H1 (cell line): ENCODE data around the gene HMOX2. TPM values are rescaled to one million over a fixed set of nuclear protein-coding genes. Genes with fewer than 3 reads are reported as not detected.

Experiments used
- CTCF ChIA-PET: fragments of 300-600 bp; sonication (Branson Sonifier 250); formaldehyde crosslinking; loops from one replicate; lab custom pipeline; 2021; ENCODE audit not compliant: partially characterized antibody; lab: Charles Lee
- POLR2A ChIA-PET: fragments of 300-600 bp; sonication (Branson Sonifier 250); formaldehyde crosslinking; loops from one replicate; lab custom pipeline; 2021; ENCODE audit warnings: inconsistent platforms; ENCODE audit not compliant: partially characterized antibody; lab: Charles Lee
- DNase-seq, 2 experiments: peaks; one replicate each; pipeline versions ENCODE4 v3.0.0 to v3.0.0-alpha.2; 2010 to 2022; ENCODE audit warnings: low spot score in 2 of 2, low read depth in 1 of 2, mixed read lengths in 1 of 2
- FAIRE-seq: peaks from 2 replicates; lab custom pipeline; 2011; peaks lifted over from hg19 to GRCh38; lab: Jason Lieb, UNC
- H2AFZ ChIP-seq: 2 replicates; pipeline ENCODE4 v1.8.1; 2012; ENCODE audit warnings: low read length, inconsistent platforms
- H2AK5ac ChIP-seq: 2 replicates; pipeline ENCODE4 v1.6.1; 2013; ENCODE audit warnings: low read depth, low read length
- H2BK120ac ChIP-seq: replicated peaks from 2 replicates; pipeline ENCODE3; 2013; ENCODE audit warnings: low read depth, low read length, inconsistent platforms
- H2BK12ac ChIP-seq: 2 replicates; pipeline ENCODE4 v1.6.1; 2013; ENCODE audit warnings: low read depth, low read length
- H2BK15ac ChIP-seq: 2 replicates; pipeline ENCODE4 v1.6.1; 2013; ENCODE audit warnings: low read length
- H2BK20ac ChIP-seq: 2 replicates; pipeline ENCODE4 v1.6.1; 2013; ENCODE audit warnings: low read length
- H2BK5ac ChIP-seq: 2 replicates; pipeline ENCODE4 v1.6.1; 2013; ENCODE audit warnings: low read depth, low read length
- H3K14ac ChIP-seq: 2 replicates; pipeline ENCODE4 v1.6.1; 2013; ENCODE audit warnings: inconsistent platforms; ENCODE audit not compliant: insufficient read length
- H3K18ac ChIP-seq: 2 replicates; pipeline ENCODE4 v1.6.1; 2013; ENCODE audit warnings: low read length; ENCODE audit errors: extremely low read depth
- H3K23ac ChIP-seq: 2 replicates; pipeline ENCODE4 v1.6.1; 2013; ENCODE audit warnings: inconsistent platforms; ENCODE audit not compliant: insufficient read length
- H3K23me2 ChIP-seq: 2 replicates; pipeline ENCODE4 v1.6.1; 2013; ENCODE audit warnings: low read depth, low read length
- H3K27ac ChIP-seq: 2 replicates; pipeline ENCODE4 v1.6.1; 2011; ENCODE audit warnings: low read depth, low read length, inconsistent platforms
- H3K27me3 ChIP-seq, 4 experiments: replicated peaks in 1 of 4; 1 replicate in 1 of 4; 2 replicates in 3 of 4; pipeline versions ENCODE4 v1.6.1 to v1.8.1; 2011 to 2013; ENCODE audit warnings: low read length in 3 of 4, mild to moderate bottlenecking in 3 of 4, inconsistent platforms in 2 of 4, mixed read lengths in 2 of 4, moderate library complexity in 1 of 4; ENCODE audit not compliant: control insufficient read depth in 3 of 4, insufficient read depth in 3 of 4; ENCODE audit errors: extremely low read depth in 1 of 4
- H3K36me3 ChIP-seq, 4 experiments: 2 replicates each; pipeline versions ENCODE4 v1.6.1 to v1.8.1; 2011 to 2013; ENCODE audit warnings: mild to moderate bottlenecking in 4 of 4, low read length in 3 of 4, moderate library complexity in 2 of 4, control low read depth in 1 of 4, inconsistent platforms in 1 of 4; ENCODE audit not compliant: insufficient read depth in 4 of 4, control insufficient read depth in 2 of 4
- H3K4ac ChIP-seq: replicated peaks from 2 replicates; pipeline ENCODE3; 2013; ENCODE audit warnings: low read length, low read depth, mixed read lengths, inconsistent platforms; ENCODE audit not compliant: insufficient read length
- H3K4me1 ChIP-seq, 4 experiments: replicated peaks in 1 of 4; 1 replicate in 1 of 4; 2 replicates in 3 of 4; pipeline versions ENCODE4 v1.6.1 to v1.8.1; 2011 to 2013; ENCODE audit warnings: low read length in 3 of 4, inconsistent platforms in 2 of 4, mixed read lengths in 1 of 4; ENCODE audit not compliant: insufficient read depth in 4 of 4, control insufficient read depth in 3 of 4
- H3K4me2 ChIP-seq, 2 experiments: 2 replicates each; pipeline versions ENCODE4 v1.6.1 to v1.8.1; 2011 to 2013; ENCODE audit warnings: low read depth in 2 of 2, low read length in 2 of 2, control low read depth in 1 of 2, inconsistent platforms in 1 of 2, mild to moderate bottlenecking in 1 of 2; ENCODE audit not compliant: insufficient read depth in 1 of 2
- H3K4me3 ChIP-seq, 4 experiments: fragments of 200-600, 300-600 bp in 1 of 4; sonication (generic), shearing (Covaris generic), sonication (Bioruptor Twin) in 1 of 4; 2 replicates each; pipeline versions ENCODE4 v1.5.1 to v1.8.1; 2011 to 2016; ENCODE audit warnings: low read length in 4 of 4, low read depth in 3 of 4, control low read depth in 2 of 4, inconsistent platforms in 2 of 4, mild to moderate bottlenecking in 2 of 4, mixed read lengths in 1 of 4, moderate library complexity in 1 of 4; ENCODE audit not compliant: insufficient read depth in 2 of 4; ENCODE audit errors: extremely low read depth in 1 of 4
- H3K56ac ChIP-seq: replicated peaks from 2 replicates; pipeline ENCODE3; 2013; ENCODE audit warnings: low read depth, mild to moderate bottlenecking, mixed read lengths, low read length, inconsistent platforms; ENCODE audit not compliant: insufficient read length
- H3K79me1 ChIP-seq: 2 replicates; pipeline ENCODE4 v1.6.1; 2013; ENCODE audit warnings: low read depth, low read length, control low read depth
- H3K79me2 ChIP-seq, 2 experiments: 2 replicates each; pipeline versions ENCODE4 v1.6.1 to v1.8.1; 2012 to 2013; ENCODE audit warnings: low read length in 2 of 2, mild to moderate bottlenecking in 2 of 2, inconsistent platforms in 1 of 2; ENCODE audit not compliant: insufficient read depth in 2 of 2, control insufficient read depth in 1 of 2
- H3K9ac ChIP-seq, 4 experiments: replicated peaks in 1 of 4; 1 replicate in 1 of 4; 2 replicates in 3 of 4; pipeline versions ENCODE4 v1.6.1 to v1.8.1; 2011 to 2013; ENCODE audit warnings: low read depth in 3 of 4, low read length in 3 of 4, control low read depth in 2 of 4, mild to moderate bottlenecking in 2 of 4, moderate library complexity in 2 of 4, inconsistent platforms in 1 of 4; ENCODE audit errors: extremely low read depth in 1 of 4
- H3K9me3 ChIP-seq, 2 experiments: 2 replicates each; pipeline versions ENCODE4 v1.6.1 to v1.8.1; 2012 to 2013; ENCODE audit warnings: mild to moderate bottlenecking in 2 of 2, moderate library complexity in 2 of 2, control low read depth in 1 of 2, inconsistent platforms in 1 of 2, low read depth in 1 of 2, low read length in 1 of 2, mixed read lengths in 1 of 2; ENCODE audit not compliant: insufficient read depth in 2 of 2
- H4K20me1 ChIP-seq, 2 experiments: replicated peaks in 1 of 2; 2 replicates each; pipeline versions ENCODE3 to v1.8.1; 2011 to 2013; ENCODE audit warnings: inconsistent platforms in 2 of 2, low read length in 2 of 2, mild to moderate bottlenecking in 1 of 2; ENCODE audit not compliant: insufficient read depth in 2 of 2, control insufficient read depth in 1 of 2
- H4K5ac ChIP-seq: 2 replicates; pipeline ENCODE4 v1.6.1; 2013; ENCODE audit warnings: low read length, low read depth, mixed read lengths, inconsistent platforms; ENCODE audit not compliant: insufficient read length
- H4K8ac ChIP-seq: 2 replicates; pipeline ENCODE4 v1.8.0; 2013; ENCODE audit warnings: mild to moderate bottlenecking, moderate library complexity, low read length, inconsistent platforms; ENCODE audit not compliant: insufficient read depth; ENCODE audit errors: extremely low read depth
- H4K91ac ChIP-seq: replicated peaks from 2 replicates; pipeline ENCODE3; 2013; ENCODE audit warnings: low read length, mixed read lengths, inconsistent platforms; ENCODE audit not compliant: insufficient read length
- CTBP2 ChIP-seq: IDR thresholded peaks from 2 replicates; pipeline ENCODE4 v1.7.0; 2011; ENCODE audit warnings: borderline replicate concordance, mild to moderate bottlenecking, moderate library complexity, mixed read lengths, low read length; ENCODE audit not compliant: insufficient read depth, insufficient read length
- WGBS, 2 experiments: shearing (Covaris generic) in 1 of 2; methylation state at CpG; one replicate each; pipeline versions ENCODE4 v1.1.6 to v1.1.7; 2013 to 2015; ENCODE audit warnings: low lambda C conversion rate in 2 of 2, mixed read lengths in 2 of 2, inconsistent platforms in 1 of 2, low coverage in 1 of 2, missing lambda C conversion rate in 1 of 2; ENCODE audit not compliant: insufficient replicate concordance in 2 of 2, insufficient coverage in 1 of 2, insufficient read length in 1 of 2; ENCODE audit errors: extremely low coverage in 1 of 2, missing lambda C conversion rate in 1 of 2; 5-methylcytosine and 5-hydroxymethylcytosine counted together
- polyA plus RNA-seq, 7 experiments: library from polyadenylated mRNA; depleted of rRNA in 3 of 7; stranded (reverse) in 5 of 7; unstranded in 2 of 7; fragments of >200 nt in 5 of 7; fragments of 200-250 nt in 2 of 7; gene quantifications; 1 replicate in 5 of 7; 2 replicates in 1 of 7; 4 replicates in 1 of 7; pipeline versions ENCODE4 v1.2.1 to v1.2.3, GENCODE V29; 2011 to 2013; ENCODE audit warnings: missing spikeins in 2 of 7, mixed read lengths in 2 of 7
- total RNA-seq: library from RNA; stranded (reverse); fragmentation: NEBNext Ultra II Directional; extraction: Animal tissue kit (Norgen Biotek cat#: 25700); gene quantifications from 2 replicates; pipeline ENCODE4 v1.2.1, GENCODE V29; 2021
- TF ChIP-seq, protein P1 (sequence below): IDR thresholded peaks from 2 replicates; pipeline ENCODE4 v1.6.1; 2012; ENCODE audit warnings: inconsistent platforms

The HMOX2 gene
- total and polyA plus RNA-seq, 2 of the 8 experiments (the other 6 are each of a cell fraction or from before 2014, with no cell fraction given), result 36.5 to 48.4 TPM

DNA sequence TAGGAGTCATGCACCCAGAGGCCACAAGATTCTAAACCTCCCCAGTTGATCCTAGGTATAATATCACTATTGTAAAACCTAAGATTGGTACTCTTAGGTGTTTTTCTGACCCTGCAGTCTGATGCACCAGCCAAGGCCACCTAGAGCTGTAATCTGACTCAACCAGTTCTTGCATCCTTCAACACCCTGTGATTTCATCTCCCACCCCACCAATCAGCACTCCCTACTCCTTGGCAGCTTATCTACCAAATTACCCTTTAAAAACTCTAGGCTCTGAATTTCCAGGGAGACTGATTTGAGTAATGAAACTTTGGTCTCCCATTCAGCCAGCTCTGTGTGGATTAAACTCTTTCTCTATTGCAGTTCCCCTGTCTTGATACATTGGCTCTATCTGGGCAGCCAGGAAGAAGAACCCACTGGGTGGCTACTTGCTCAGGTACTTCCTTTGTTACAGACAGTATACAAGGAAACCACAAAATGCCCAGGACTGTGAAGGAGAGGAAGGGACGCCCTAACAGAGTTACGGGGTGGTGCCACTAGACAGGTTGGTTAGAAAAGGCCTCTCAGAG is 63.6 kb downstream of the HMOX2 start:
- Histone ChIP-seq H2AK5ac (0 out of 2 replicates have a peak overlapping the region, but pooled peaks have one; percentile 58), H2BK20ac (0 out of 2 replicates have a peak overlapping the region, but pooled peaks have one; percentile 78), H2BK5ac (no peak overlapping the region), H3K9me3 (peaks cover 6 to 11% of the 10 kb centered on the region in 2 experiments), H4K20me1 (peaks cover 3 to 8% of the 10 kb centered on the region in 2 experiments), H2BK12ac (no peak overlapping the region), H3K14ac (no peak overlapping the region), H4K8ac (no peak overlapping the region), H3K79me1 (peaks cover 11% of the 10 kb centered on the region), H3K9ac (no peak overlapping the region), H3K4me3 (no peak overlapping the region)
- no peak for FAIRE-seq
- POLR2A ChIA-PET, result interaction anchor here (1.3 to 1.7 kb wide), 3 partner anchors 15 to 21 kb away, joined by 4 to 5 read pairs (median 5); no protein-coding TSS in a partner anchor
- WGBS, 2 experiments, result 53% methylated on average over 2 of the region's 2 CpGs; no CpG with 5 or more reads in 1 of the 2 experiments
- TF ChIP-seq, protein P1, sequence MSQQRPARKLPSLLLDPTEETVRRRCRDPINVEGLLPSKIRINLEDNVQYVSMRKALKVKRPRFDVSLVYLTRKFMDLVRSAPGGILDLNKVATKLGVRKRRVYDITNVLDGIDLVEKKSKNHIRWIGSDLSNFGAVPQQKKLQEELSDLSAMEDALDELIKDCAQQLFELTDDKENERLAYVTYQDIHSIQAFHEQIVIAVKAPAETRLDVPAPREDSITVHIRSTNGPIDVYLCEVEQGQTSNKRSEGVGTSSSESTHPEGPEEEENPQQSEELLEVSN, result no peak
- TF ChIP-seq CTBP2, result no peak
- TF ChIP-seq, all 59 proteins: peak for 0
- Histone ChIP-seq H3K23me2 (peaks cover 3% of the 10 kb centered on the region; the same call in 1 of the 2 replicates), H3K4me2 (no peak overlapping the region), H3K36me3 (no peaks in the 10 kb centered on the region), H4K5ac (no peak overlapping the region), H2AFZ (no peak overlapping the region), H3K56ac (no peak overlapping the region), H3K4ac (no peak overlapping the region), H3K4me1 (peaks cover 0 to 8% (median 5%) of the 10 kb centered on the region in 4 experiments; a peak in 5 of 7 replicates), H2BK15ac (0 out of 2 replicates have a peak overlapping the region, but pooled peaks have one; percentile 81), H3K27me3 (peaks cover 1 to 14% (median 11%) of the 10 kb centered on the region in 4 experiments), H3K27ac (no peak overlapping the region), H2BK120ac (no peak overlapping the region), H4K91ac (no peak overlapping the region), H3K79me2 (peaks cover 3 to 29% of the 10 kb centered on the region in 2 experiments; a peak in 2 of 4 replicates), H3K18ac (no peak overlapping the region), H3K23ac (no peak overlapping the region)
- no peak for DNase-seq
- CTCF ChIA-PET, result interaction anchor here (0.7 to 40.7 kb wide), 8 partner anchors 8 to 110 kb away, joined by 3 to 968 read pairs (median 6); partner anchors contain the start of gene MGRN1
